Uterus (tissue), 4 donors: ENCODE measurements around the gene RINL. TPM values are rescaled to one million over a fixed set of nuclear protein-coding genes. Genes with fewer than 3 reads are reported as not detected.
"Not testable (repeated sequence)": the region's sequence is repeated elsewhere in the genome, so short reads cannot be mapped to it uniquely, and the experiment has no call there.

Source experiments
- DNase-seq, 2 donors: peaks; one replicate each; pipeline ENCODE4 v3.0.0-alpha.2; 2019 to 2020
- H3K27ac ChIP-seq, 2 donors: fragments of 200-600 bp; sonication (generic); 1 replicate in 1 of 2; 2 replicates in 1 of 2; pipeline ENCODE4 v1.5.1; 2016 to 2018
- H3K27me3 ChIP-seq, 2 donors: fragments of 200-600 bp; sonication (generic); one replicate each; pipeline ENCODE4 v1.5.1; 2018 to 2019; ENCODE audit warnings: control low read depth in 1 of 2
- H3K36me3 ChIP-seq, 2 donors: fragments of 200-600 bp; sonication (generic); one replicate each; pipeline ENCODE4 v1.5.1; 2019; ENCODE audit warnings: control low read depth in 1 of 2
- H3K4me1 ChIP-seq, 2 donors: fragments of 200-600 bp; sonication (generic); one replicate each; pipeline ENCODE4 v1.5.1; 2018 to 2019; ENCODE audit warnings: control low read depth in 1 of 2
- H3K4me3 ChIP-seq, 2 donors: fragments of 200-600 bp; sonication (generic); 1 replicate in 1 of 2; 2 replicates in 1 of 2; pipeline ENCODE4 v1.5.1; 2018 to 2019; ENCODE audit warnings: mild to moderate bottlenecking in 1 of 2
- H3K9me3 ChIP-seq, 2 donors: fragments of 200-600 bp; sonication (generic); one replicate each; pipeline ENCODE4 v1.5.1; 2019; ENCODE audit warnings: control low read depth in 1 of 2
- CTCF ChIP-seq, 4 experiments: fragments of 200-600 bp in 2 of 4; fragments of 450-650 bp in 2 of 4; sonication (generic) in 2 of 4; IDR thresholded peaks; one replicate each; pipeline ENCODE4 v1.5.1; 2016 to 2019; ENCODE audit warnings: antibody characterized with exemption in 4 of 4, mild to moderate bottlenecking in 2 of 4, moderate library complexity in 1 of 4
- POLR2A ChIP-seq, 2 donors: fragments of 450-650 bp; IDR thresholded peaks; one replicate each; pipeline ENCODE4 v1.6.1; 2016; ENCODE audit warnings: antibody characterized with exemption in 2 of 2, mild to moderate bottlenecking in 1 of 2, moderate library complexity in 1 of 2
- intact Hi-C: fragments of 100-400 bp; cut with DNase I; formaldehyde crosslinking; loops from one replicate; pipeline ENCODE4 v1.15.1; 2023; ENCODE audit warnings: low total_unique reads
- total RNA-seq, 4 donors: library from RNA; depleted of rRNA in 3 of 4; stranded (reverse); fragments of >200 nt in 3 of 4; gene quantifications; one replicate each; pipeline versions ENCODE4 v1.1.0 to v1.2.4, GENCODE V29; 2014 to 2023
- donor health status: DM: yes; HTN: yes; CAD: no.

Gene RINL
- total RNA-seq, 4 donors from 2014 or later = 3.3 to 308 (median 5.0) TPM

GRCh38 chr19:38868551-38868950 is 9.5 kb downstream of the RINL start:
- intact Hi-C loops = no loop called here
- H3K27me3 ChIP-seq = no peaks in the 10 kb centered on the region
- peaks cover 0 to 4% of the 10 kb centered on the region in 2 donors for H3K4me1 ChIP-seq
- no peak for TF ChIP-seq POLR2A (IDR thresholded peaks at IDR 0.05)
- TF ChIP-seq CTCF (IDR thresholded peaks at IDR 0.05) = no peak
- no peaks in the 10 kb centered on the region for H3K36me3 ChIP-seq
- H3K27ac ChIP-seq = no peak overlapping the region
- no peaks in the 10 kb centered on the region for H3K9me3 ChIP-seq
- no peak for DNase-seq
- H3K4me3 ChIP-seq = no peak overlapping the region

- Histone ChIP-seq H3K9me3 (no peaks in the 10 kb centered on the region), H3K27ac (no peak overlapping the region), H3K4me1 (peaks cover 0 to 7% of the 10 kb centered on the region in 2 donors), H3K27me3 (no peaks in the 10 kb centered on the region), H3K4me3 (no peak overlapping the region), H3K36me3 (no peaks in the 10 kb centered on the region)
- intact Hi-C loops = no loop called here
- no peak for DNase-seq
- no peak for TF ChIP-seq POLR2A (IDR thresholded peaks at IDR 0.05)
- TF ChIP-seq CTCF (IDR thresholded peaks at IDR 0.05) = no peak
Observed at GRCh38 chr19:38867171-38867780, 10.8 kb downstream of the RINL start.

GRCh38 chr19:38862321-38863059 is 15.6 kb downstream of the RINL start:
- no peaks in the 10 kb centered on the region for H3K27me3 ChIP-seq
- H3K9me3 ChIP-seq = no peaks in the 10 kb centered on the region
- DNase-seq = peak; percentile 72 to 81
- TF ChIP-seq CTCF (IDR thresholded peaks at IDR 0.05) = no peak
- no peak for TF ChIP-seq POLR2A (IDR thresholded peaks at IDR 0.05)
- intact Hi-C loops = no loop called here
- peak overlapping the region; percentile 51 to 68 for H3K27ac ChIP-seq
- peaks cover 0 to 3% of the 10 kb centered on the region in 2 donors for H3K4me1 ChIP-seq
- no peak overlapping the region for H3K4me3 ChIP-seq
- no peaks in the 10 kb centered on the region for H3K36me3 ChIP-seq

GRCh38 chr19:38861368-38861767 is 16.7 kb downstream of the RINL start:
- intact Hi-C loops = no loop called here
- no peak for DNase-seq
- TF ChIP-seq POLR2A (IDR thresholded peaks at IDR 0.05) = no peak
- TF ChIP-seq CTCF (IDR thresholded peaks at IDR 0.05) = no peak
- no peak overlapping the region for H3K27ac ChIP-seq
- H3K36me3 ChIP-seq = no peaks in the 10 kb centered on the region
- H3K4me1 ChIP-seq = peaks cover 0 to 3% of the 10 kb centered on the region in 2 donors
- no peaks in the 10 kb centered on the region for H3K9me3 ChIP-seq
- H3K4me3 ChIP-seq = no peak overlapping the region
- H3K27me3 ChIP-seq = no peaks in the 10 kb centered on the region

- intact Hi-C loops, H3K9me3 ChIP-seq, H3K27ac ChIP-seq, H3K4me1 ChIP-seq, DNase-seq, H3K36me3 ChIP-seq, H3K4me3 ChIP-seq, H3K27me3 ChIP-seq: not testable (repeated sequence)
Observed at GRCh38 chr19:38859631-38860204, 18.4 kb downstream of the RINL start.
